DMS79 treated with DMSO at 0.1 percent for 48 hours (cell line): ENCODE data around the gene TMEM130.

Experiments
- DNase-seq: peaks from one replicate; lab custom pipeline; 2025; lab: John Stamatoyannopoulos, UW

Gene TMEM130

GRCh38 chr7:98841179-98841997 is 28.4 kb downstream of the TMEM130 start:
- DNase-seq: peak; percentile 35

- no peak for DNase-seq
These were observed 29.1 kb downstream of the TMEM130 start for GRCh38 chr7:98840722-98841121.

GRCh38 chr7:98840096-98840495 is 29.7 kb downstream of the TMEM130 start:
- no peak for DNase-seq

GRCh38 chr7:98837630-98837972 is 32.2 kb downstream of the TMEM130 start:
- DNase-seq: no peak

- peak; percentile 85 for DNase-seq
These were observed 32.8 kb downstream of the TMEM130 start for GRCh38 chr7:98836811-98837629.

GRCh38 chr7:98834949-98835348 is 34.9 kb downstream of the TMEM130 start:
- no peak for DNase-seq

GRCh38 chr7:98833022-98833421 is 36.8 kb downstream of the TMEM130 start:
- DNase-seq: no peak

- DNase-seq: no peak
These were observed 38.1 kb downstream of the TMEM130 start for GRCh38 chr7:98831641-98832221.

GRCh38 chr7:98830972-98831548 is 38.8 kb downstream of the TMEM130 start:
- no peak for DNase-seq

- DNase-seq: no peak
These were observed 41.4 kb downstream of the TMEM130 start for GRCh38 chr7:98828368-98828767.

GRCh38 chr7:98827258-98827657 is 42.6 kb downstream of the TMEM130 start:
- DNase-seq: no peak

GRCh38 chr7:98826811-98827231 is 43.0 kb downstream of the TMEM130 start:
- DNase-seq: peak; percentile 85

- peak; percentile 85 for DNase-seq
These were observed 43.4 kb downstream of the TMEM130 start for GRCh38 chr7:98826387-98826786.

GRCh38 chr7:98823226-98823625 is 46.6 kb downstream of the TMEM130 start:
- DNase-seq: no peak

GRCh38 chr7:98821348-98821747 is 48.5 kb downstream of the TMEM130 start:
- DNase-seq: no peak

- DNase-seq: no peak
These were observed 52.7 kb downstream of the TMEM130 start for GRCh38 chr7:98816967-98817710.

- no peak for DNase-seq
These were observed 53.6 kb downstream of the TMEM130 start for GRCh38 chr7:98816241-98816640.

- DNase-seq: no peak
These were observed 54.5 kb downstream of the TMEM130 start for GRCh38 chr7:98815313-98815712.

GRCh38 chr7:98811299-98811698 is 58.5 kb downstream of the TMEM130 start:
- DNase-seq: no peak

- peak; percentile 87 for DNase-seq
These were observed 59.5 kb downstream of the TMEM130 start for GRCh38 chr7:98810153-98810802.

- peak; percentile 87 for DNase-seq
These were observed 60.9 kb downstream of the TMEM130 start for GRCh38 chr7:98808751-98809460.
